ENCODE results near the gene LUC7L.
"Not testable (repeated sequence)": the region's sequence is repeated elsewhere in the genome, so short reads cannot be mapped to it uniquely, and the experiment has no call there.

LUC7L gene

DNA sequence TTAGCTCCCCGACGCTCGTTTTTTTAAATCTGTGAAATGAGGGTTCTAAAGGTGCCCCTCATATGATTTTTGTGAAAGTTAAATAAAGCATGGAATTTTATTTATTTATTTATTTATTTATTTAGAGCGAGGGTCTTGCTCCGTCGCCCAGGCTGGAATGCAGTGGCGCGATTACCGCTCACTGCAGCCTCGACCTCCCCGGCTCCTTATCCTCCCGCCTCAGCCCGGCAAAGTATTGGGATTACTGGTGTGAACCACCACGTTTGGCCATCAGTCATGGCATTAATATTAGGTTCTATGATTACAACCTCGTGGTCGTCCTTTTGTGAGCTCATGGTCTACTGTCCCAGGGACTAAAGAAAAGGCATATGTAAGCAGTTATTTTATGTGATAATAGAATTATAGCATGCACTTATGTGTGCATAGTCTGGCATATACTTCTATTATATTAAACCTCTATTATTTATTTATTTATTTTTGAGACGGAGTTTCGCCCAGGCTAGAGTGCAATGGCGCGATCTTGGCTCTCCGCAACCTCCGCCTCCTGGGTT, 557 bp upstream of the LUC7L start:
- DNase-seq (ENCODE audit: low read depth): no peak

DNA sequence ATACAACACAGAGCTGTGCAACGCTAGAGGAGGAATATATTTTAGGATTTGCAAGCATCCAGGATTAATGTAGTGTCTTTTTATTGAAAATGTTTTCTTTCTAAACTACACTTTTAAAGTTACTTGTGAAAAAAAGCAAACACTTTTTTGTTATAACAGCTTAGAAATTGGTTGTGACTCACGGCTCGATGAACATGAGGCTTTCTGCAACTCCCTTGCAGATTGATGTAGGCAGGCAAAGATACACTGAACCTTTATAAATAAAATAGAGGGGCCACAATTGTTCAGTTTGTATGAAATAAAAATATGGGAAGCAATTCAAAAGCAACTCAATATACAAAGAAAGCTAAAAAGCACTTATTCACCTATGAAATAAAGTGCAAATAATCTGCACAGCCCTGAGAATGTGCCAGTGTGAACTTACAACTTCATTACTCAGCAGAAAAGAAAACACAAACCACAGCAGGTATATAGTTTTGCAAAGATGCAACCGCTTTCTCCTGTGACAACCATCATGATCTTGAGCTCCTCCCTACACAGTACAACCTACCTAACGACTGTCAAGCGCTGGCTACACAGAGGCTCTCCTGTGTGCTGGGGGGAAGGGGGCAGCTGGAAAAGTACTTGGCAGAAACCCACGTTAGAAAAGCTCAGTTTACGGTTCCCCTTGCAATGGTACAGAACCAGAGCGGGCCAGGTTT, 948 bp downstream of the LUC7L start:
- no peak for DNase-seq (ENCODE audit: low read depth)

DNA sequence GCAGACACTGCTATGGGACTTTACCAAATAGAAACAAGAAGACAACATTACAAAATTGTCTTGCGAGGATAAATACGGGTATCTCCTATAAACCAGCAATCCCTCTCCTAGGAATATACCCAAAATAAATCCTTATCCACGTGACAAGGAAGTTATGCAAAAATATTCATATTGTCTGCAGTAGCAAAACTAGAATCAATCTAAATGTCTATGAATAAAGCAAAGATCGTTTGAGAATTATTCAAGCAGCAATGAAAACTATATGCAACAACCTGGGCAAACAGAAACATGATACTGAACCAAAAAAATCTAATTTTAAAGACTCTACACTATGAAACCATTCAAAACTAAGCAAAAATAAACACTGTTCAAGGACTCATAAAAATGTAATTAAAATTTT, 9.2 kb downstream of the LUC7L start:
- no peak for DNase-seq (ENCODE audit: low read depth)

DNA sequence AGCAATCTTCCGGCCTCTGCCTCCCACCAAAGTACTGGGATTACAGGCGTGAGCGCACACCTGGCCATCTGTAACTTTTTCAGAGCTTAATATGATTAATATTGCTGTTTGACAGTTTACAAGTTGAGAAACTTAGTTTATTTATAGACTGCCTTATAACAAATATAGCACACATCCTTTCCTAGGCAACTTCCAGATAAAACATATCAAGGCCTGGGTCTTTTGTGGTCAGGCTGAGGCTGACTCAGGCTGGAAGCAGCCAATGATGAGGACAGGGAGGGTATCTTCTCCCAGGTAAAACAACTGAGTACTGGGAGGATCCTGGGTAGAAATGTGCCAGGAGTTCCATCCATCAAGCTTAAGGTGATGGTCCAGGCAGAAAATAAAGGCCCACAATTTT, 16.2 kb downstream of the LUC7L start:
- no peak for DNase-seq (ENCODE audit: low read depth)

DNA sequence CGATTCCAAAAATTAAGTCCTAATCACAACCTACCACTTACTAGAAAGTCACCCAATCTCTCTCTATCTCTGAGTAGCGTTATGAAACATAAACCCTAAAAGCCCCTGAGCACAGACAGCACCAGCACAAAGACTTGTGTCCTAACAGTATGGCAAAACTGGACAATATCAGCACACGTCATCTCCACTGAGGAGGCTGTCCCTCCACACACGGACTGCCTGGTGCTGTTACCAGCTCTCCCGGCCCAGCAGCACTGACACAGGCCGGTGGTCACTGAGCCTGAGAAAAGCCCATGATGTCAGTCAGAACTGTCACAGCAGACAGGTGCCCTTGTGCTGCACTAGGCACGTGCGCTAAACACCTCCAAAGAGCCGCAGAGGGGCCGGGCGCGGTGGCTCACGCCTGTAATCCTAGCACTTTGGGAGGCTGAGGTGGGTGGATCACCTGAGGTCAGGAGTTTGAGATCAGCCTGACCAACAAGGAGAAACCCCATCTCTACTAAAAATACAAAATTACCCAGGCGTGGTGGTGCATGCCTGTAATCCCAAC, 17.5 kb downstream of the LUC7L start:
- DNase-seq (ENCODE audit: low read depth): not testable (repeated sequence)

DNA sequence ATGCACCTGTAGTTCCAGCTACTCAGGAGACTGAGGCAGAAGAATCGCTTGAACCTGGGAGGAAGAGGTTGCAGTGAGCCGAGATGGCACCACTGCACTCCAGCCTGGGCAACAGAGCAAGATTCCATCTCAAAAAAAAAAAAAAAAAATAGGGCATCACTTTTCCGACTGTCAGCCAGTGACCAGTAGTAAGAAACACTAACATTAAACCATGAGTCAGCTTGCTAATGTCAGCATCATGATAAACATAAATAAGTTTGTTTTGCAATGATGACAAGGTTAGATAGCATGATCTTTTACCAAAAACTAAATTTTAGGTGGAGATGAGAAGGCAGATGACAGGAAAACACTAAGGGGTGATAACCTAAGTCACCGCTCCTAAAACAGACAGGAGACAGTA, 19.9 kb downstream of the LUC7L start:
- not testable (repeated sequence) for DNase-seq (ENCODE audit: low read depth)

DNA sequence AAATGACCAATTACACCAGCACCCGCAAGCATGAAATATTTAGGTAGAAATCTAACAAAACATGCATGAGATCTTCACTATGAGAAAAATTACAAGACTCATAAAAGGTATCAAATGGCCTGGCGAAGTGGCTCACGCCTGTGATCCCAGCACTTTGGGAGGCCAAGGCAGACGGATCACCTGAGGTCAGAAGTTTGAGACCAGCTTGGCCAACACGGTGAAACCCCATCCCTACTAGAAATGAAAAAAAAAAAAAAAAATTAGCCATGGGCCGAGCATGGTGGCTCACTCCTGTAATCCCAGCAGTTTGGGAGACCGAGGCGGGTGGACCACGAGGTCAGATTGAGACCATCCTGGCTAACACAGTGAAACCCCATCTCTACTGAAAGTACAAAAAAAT, 25.2 kb downstream of the LUC7L start:
- DNase-seq (ENCODE audit: low read depth): not testable (repeated sequence)

DNA sequence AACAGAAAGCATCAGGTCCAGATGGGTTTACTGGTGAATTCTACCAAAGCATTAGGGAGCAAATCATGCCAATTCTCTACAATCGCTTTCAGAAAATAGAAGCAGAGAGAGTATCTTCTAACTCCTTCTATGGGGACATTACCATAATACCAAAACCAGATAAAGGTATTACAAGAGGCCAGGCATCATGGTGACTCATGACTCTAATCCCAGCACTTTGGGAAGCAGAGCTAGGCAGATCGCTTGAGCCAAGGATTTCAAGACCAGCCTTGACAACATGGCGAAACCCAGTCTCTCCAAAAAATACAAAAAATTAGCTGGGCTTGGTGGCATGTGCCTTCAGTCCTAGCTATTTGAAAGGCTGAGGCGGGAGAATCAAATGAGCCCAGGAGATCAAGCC, 26.0 kb downstream of the LUC7L start:
- DNase-seq (ENCODE audit: low read depth): no peak

DNA sequence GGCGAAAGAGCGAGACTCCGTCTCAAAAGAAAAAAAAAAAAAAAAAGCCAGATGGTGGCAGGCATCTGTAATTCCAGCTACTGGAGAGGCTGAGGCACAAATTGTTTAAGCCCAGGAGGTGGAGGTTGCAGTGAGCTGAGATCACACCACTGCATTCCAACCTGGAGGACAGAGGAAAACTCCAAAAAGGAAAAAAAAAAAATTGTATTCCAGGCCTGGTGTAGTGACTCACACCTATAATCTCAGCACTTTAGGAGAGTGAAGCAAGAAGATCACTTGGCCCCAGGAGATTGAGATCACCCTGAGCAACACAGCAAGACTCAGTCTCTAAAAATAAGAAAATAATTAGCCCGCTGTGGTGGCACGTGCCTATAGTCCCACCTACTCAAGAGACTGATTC, 28.9 kb downstream of the LUC7L start:
- no peak for DNase-seq (ENCODE audit: low read depth)

DNA sequence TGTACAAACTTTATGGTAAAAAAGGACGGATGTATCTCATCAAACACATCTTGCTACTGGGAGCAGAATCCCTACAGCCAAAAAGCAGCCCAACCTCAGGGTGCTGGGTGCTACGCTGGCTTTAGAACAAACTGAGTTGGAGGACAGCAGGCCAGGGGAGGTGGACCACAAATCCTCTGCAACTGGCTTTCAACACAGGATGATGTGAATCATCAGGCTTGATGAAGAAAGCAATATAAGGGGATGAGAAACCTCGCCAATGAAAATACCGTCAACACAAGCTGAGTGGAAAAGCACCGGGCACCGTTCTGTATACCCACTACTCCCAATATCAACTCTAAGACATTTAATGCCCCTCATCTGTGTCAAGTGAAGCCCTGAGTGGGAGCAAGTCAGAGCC, 34.7 kb downstream of the LUC7L start:
- no peak for DNase-seq (ENCODE audit: low read depth)

DNA sequence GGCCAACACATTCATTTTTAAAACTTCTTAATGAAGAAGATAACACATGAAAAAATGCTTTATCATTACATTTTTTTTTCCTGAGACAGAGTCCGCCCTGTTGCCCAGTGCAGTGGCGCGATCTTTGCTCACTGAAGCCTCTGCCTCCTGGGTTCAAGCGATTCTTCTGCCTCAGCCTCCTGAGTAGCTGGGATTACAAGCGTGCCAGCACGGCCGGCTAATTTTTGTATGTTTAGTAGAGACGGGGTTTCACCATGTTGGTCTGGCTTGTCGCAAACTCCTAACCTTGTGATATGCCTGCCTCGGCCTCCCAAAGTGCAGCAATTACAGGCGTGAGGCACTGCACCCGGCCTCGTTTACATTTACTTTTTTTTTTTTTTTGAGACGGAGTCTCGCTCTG, 35.8 kb downstream of the LUC7L start:
- no peak for DNase-seq (ENCODE audit: low read depth)

DNA sequence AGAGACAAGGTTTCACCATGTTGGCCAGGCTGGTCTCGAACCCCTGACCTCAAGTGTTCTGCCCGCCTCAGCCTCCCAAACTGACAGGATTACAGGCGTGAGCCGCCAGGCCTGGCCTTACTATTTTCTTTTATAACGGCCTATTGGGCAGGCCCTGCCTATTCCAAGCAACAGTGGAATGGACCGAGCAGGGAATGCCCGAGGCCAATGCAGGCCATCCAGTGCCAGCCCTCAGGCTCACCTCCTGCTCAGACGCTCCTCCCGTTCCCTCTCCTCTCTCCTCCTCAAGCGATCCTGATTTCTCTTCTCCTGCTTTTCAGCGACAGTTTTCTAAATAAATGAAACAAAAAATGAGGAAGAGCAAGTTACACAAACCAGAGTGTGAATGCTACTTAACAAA, 36.6 kb downstream of the LUC7L start:
- no peak for DNase-seq (ENCODE audit: low read depth)

DNA sequence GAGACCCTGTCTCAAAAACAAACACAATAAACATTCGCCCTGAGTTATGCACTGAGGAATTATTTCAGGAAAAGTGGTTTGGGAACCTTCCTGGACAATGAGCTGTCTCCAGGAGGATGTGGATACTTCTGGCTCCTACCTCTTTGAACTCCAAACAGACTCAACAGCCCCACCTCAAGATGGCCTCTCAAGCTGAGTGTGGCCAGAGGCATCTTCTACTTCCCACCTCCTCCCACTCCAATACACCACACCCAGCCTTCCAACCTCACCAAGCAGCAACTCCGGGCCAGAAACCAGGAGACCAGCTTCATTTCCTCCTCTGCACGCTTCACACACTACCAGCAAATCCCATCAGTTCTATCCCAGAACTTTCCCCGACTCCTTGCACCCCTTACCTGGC, 37.4 kb downstream of the LUC7L start:
- no peak for DNase-seq (ENCODE audit: low read depth)

DNA sequence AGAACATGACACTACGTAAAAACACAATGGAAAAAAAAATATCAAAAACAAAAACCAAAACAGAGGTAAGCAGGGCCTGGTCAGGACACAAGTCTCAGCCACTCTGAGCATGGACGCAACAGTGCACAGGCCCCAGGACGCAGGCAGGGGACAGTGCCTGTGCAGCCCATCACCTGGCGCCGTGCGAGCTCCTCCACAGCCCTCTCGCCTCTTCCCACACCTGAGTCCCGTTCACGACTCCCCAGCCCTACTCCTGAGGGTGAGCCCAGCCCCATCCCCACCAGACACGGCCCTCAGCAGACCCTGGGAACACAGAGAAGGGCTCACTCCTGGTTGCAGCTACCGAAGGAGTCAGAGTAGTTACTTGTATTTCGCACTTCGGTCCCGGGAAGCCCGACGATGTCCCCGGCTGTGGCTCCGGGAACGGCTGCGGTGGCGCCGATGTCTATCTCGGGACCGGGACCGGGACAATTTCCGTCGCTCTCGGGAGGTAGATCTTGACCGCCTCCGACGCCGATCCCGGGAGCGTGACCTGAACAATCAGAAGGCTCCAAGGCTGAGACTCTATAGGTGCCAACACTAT, 39.6 kb downstream of the LUC7L start:
- no peak for DNase-seq (ENCODE audit: low read depth)

DNA sequence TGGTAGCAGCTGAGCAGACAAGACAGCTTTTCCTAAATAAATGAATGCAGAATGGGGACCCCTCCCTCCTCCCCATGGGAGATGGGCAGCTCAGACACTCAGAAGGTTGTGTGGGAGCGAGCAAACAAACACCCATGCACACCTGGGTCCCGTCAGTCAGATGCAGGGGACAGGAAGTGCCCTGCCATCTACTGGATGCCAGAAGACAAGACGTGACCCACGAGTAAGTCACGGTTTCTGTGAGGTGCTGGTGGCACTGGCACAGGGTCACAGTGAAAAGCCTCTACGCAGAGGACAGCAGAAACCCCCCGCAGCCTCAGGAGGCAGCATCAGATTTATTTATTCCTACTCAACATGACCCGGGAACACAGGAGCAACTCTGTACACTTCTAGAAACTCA, 40.6 kb downstream of the LUC7L start:
- no peak for DNase-seq (ENCODE audit: low read depth)

DNA sequence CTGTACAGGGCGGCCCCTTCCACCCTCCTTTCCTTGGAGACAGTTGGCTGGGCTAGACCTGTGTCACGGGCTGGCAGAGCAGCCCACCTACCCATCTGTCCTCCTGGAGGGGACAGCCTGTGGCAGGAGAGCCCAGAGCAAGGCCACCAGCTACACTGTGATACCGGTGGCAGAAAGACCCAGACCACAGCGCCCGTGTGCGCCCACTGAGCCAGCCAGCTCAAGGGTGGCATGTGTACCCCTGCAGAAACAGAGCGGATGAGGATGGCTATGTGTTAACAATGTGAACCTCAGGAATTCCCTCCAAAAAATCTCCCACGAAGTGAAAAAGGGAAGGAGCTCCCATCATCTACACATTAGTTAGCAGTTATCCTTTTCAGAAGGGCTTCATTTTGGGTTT, 41.9 kb downstream of the LUC7L start:
- no peak for DNase-seq (ENCODE audit: low read depth)

DNA sequence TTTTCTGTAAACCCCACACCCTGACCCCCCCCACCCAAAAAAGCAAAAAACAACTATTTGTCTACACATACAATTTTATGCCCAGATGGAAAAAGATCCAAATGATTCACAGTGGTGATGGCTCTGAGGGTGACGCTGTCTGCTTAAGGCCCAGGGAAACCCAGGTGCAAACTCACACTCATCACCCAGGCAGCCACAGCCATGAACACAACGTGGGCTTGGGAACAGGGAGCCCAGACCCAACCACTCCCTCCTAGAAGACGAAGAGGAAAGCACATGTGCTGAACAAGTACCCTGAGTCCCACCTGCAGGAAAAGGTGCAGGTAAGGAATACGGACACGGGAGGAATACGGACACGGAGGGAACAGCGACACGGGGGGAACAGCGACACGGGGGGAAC, 43.6 kb downstream of the LUC7L start:
- DNase-seq (ENCODE audit: low read depth): no peak

DNA sequence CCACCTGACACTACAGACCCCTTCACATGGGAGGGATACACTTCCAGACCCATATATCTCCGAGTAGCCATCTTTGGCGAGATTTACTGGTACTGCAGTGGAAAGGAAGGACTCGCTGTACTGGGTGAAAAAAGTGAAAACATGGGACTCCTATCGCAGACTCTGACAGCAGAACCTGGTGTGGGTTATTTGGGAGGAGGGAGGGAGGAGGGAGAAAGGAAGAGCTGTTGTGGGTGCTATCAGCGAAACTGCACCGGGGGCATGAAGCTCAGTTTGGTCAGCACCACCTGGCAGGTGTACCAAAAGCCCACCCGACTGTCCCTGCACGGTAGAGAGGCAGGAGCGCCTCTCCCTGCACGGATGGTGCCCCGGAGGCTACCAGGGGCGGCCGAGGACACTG, 44.0 kb downstream of the LUC7L start:
- no peak for DNase-seq (ENCODE audit: low read depth)

DNA sequence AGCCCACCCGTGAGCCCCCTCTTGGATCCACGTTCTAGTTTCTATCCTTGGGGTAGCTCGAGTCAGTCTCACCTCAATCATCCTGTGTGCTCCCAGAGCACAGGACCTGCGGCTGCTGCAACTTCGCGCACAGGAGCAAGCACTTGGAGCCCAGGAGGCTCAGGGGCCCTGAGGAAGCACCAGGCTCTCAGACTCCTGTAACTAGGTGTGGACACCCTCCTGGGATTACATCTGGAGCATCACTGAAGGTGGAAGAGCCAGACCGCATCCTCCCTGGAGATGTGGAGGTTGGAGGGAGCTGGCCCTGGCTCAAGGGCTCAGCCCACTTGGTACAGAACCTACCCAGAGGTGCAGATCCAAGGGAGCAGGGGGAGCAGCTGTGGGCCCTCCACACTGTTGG, 46.2 kb downstream of the LUC7L start:
- no peak for DNase-seq (ENCODE audit: low read depth)

DNA sequence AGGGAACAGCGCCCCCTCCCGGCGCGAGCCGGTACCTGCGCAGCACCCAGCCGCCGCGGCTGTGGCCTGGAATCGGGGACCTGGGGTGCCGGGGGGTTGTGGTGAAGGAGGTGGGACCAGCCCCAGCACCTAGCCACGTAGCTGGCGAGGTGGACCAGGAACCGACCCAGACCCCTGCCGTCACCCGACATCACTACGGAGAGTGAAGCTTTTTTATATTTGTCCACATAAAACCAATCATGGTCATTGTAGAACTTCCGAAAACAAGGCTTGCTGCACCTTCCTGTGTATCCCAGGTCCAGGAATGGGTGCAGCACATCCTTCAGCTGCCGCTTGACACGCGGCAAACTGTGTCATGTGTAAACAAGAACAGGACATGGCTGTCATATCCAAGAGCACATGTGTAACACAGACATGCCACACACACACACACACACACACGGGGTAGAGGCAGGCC, 47.7 kb downstream of the LUC7L start:
- DNase-seq (ENCODE audit: low read depth): no peak

DNA sequence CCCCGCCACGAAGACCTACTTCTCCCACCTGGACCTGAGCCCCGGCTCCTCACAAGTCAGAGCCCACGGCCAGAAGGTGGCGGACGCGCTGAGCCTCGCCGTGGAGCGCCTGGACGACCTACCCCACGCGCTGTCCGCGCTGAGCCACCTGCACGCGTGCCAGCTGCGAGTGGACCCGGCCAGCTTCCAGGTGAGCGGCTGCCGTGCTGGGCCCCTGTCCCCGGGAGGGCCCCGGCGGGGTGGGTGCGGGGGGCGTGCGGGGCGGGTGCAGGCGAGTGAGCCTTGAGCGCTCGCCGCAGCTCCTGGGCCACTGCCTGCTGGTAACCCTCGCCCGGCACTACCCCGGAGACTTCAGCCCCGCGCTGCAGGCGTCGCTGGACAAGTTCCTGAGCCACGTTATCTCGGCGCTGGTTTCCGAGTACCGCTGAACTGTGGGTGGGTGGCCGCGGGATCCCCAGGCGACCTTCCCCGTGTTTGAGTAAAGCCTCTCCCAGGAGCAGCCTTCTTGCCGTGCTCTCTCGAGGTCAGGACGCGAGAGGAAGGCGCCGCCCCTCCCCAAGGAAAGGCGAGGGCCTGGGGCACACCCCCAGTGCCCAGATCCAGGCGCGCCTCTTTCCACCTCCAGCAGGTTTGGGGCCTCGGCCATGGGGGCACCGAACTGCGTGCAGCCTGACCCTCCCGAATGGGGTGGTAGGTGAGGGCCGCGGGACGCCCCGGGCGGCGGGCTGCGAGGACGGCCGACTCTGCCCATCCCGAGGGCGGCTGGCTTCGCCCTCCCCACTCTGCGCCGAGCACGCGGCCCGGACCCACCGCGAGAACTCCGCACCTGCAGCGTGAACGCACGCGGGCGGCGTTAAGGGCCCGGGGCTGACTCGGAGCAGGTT, 48.3 kb downstream of the LUC7L start:
- DNase-seq (ENCODE audit: low read depth): peak; percentile 76

DNA sequence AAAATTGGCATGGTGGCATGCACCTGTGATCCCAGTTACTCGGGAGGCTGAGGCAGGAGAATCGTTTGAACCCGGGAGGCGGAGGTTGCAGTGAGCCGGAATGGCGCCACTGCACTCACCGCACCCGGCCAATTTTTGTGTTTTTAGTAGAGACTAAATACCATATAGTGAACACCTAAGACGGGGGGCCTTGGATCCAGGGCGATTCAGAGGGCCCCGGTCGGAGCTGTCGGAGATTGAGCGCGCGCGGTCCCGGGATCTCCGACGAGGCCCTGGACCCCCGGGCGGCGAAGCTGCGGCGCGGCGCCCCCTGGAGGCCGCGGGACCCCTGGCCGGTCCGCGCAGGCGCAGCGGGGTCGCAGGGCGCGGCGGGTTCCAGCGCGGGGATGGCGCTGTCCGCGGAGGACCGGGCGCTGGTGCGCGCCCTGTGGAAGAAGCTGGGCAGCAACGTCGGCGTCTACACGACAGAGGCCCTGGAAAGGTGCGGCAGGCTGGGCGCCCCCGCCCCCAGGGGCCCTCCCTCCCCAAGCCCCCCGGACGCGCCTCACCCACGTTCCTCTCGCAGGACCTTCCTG, 49.1 kb downstream of the LUC7L start, which contains the start of gene HBQ1:
HBQ1 (plus strand) TSS at position 359 of the 575 bp plus-strand sequence; CDS start at position 387, 28 bp downstream.
- DNase-seq (ENCODE audit: low read depth): no peak

All from T follicular helper cell (primary cell).